ENCODE data around the gene BTBD2. TPM values are rescaled to one million over a fixed set of nuclear protein-coding genes. Genes with fewer than 3 reads are reported as not detected.

Gene BTBD2
- total RNA-seq, 1 donor from 2014 or later: 57.3 TPM

DNA sequence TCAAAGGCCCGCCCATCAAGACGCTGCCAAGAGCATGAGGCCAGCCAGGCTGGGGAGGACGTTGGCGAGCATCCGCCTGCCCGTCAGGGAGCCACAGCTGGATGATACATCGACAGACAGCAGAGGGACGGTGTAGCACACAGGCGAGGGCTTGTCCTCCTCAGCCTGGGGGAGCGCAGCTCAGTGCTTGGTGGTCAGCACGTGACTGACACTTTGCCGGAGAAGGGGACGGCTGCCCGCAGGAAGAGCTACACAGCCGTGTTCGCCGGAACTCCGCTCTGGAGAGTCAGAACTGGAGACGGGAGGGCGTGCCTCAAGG, 40.4 kb downstream of the BTBD2 start:
- DNase-seq (no peak), ATAC-seq (ENCODE audit: low read depth) (no peak)
- peaks cover 10% of the 10 kb centered on the region for H3K4me1 Mint-ChIP-seq
- H3K27me3 Mint-ChIP-seq: no peaks in the 10 kb centered on the region
- H3K4me3 Mint-ChIP-seq: no peak overlapping the region
- no peak overlapping the region for H3K27ac Mint-ChIP-seq
- TF ChIP-seq, protein P1, sequence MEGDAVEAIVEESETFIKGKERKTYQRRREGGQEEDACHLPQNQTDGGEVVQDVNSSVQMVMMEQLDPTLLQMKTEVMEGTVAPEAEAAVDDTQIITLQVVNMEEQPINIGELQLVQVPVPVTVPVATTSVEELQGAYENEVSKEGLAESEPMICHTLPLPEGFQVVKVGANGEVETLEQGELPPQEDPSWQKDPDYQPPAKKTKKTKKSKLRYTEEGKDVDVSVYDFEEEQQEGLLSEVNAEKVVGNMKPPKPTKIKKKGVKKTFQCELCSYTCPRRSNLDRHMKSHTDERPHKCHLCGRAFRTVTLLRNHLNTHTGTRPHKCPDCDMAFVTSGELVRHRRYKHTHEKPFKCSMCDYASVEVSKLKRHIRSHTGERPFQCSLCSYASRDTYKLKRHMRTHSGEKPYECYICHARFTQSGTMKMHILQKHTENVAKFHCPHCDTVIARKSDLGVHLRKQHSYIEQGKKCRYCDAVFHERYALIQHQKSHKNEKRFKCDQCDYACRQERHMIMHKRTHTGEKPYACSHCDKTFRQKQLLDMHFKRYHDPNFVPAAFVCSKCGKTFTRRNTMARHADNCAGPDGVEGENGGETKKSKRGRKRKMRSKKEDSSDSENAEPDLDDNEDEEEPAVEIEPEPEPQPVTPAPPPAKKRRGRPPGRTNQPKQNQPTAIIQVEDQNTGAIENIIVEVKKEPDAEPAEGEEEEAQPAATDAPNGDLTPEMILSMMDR (IDR thresholded peaks at IDR 0.05): no peak
- H3K36me3 Mint-ChIP-seq (ENCODE audit: low read depth): peaks cover 44% of the 10 kb centered on the region
- no peaks in the 10 kb centered on the region for H3K9me3 Mint-ChIP-seq
- intact Hi-C loops (cut with micrococcal nuclease): no loop called here
- ChIA-PET CTCF (no interaction called here), POLR2A (interaction anchor here (0.6 kb wide), 1 partner anchor 46 kb away, joined by 6 read pairs; no protein-coding TSS in a partner anchor)

DNA sequence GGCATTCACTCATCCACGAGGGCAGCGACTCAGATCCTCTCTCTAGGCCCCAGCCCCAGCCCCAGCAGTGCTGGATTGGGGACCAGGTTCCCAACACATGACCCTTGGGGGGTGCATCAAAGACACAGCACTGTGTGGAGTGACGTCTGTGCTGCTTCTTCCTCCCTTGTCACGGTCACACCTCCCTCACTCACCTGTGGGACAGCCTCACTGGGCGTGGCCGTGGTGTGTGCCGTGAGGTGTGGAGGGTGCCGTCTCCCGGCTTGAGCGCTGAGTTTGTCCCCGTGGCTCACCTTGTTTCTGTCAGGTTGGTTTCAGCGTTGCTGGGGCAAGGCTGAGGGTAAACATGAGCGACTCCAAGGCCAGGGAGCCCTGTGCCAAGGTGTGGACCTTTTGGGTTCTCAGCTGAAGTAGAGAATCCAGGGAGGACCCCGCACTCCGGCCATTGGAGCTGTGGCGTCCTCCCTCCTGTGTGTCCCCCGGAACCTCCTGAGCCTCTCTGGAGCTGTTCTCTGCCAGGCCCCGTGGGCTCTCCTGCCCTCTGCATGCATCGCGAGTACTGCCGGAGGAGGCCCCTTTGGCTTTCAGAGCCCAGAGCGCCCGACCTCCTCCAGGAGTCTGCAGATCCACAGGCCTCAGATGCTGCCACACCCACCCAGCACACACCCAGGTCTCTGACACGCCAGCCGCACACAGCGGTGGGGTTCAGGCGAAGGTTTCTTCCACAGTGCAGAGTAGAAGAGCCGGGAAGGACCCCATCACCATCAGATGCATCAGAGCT, 40.9 kb downstream of the BTBD2 start:
- no peak for DNase-seq
- no peak for ATAC-seq (ENCODE audit: low read depth)
- CTCF ChIA-PET: no interaction called here
- intact Hi-C loops (cut with micrococcal nuclease): no loop called here
- Mint-ChIP-seq H3K4me1 (peaks cover 10% of the 10 kb centered on the region), H3K4me3 (no peak overlapping the region), H3K27me3 (no peaks in the 10 kb centered on the region), H3K9me3 (no peaks in the 10 kb centered on the region), H3K36me3 (ENCODE audit: low read depth) (peaks cover 47% of the 10 kb centered on the region), H3K27ac (no peak overlapping the region)
- POLR2A ChIA-PET: interaction anchor here (0.6 kb wide), 1 partner anchor 47 kb away, joined by 6 read pairs; no protein-coding TSS in a partner anchor
- TF ChIP-seq, protein P1 (IDR thresholded peaks at IDR 0.05): no peak

DNA sequence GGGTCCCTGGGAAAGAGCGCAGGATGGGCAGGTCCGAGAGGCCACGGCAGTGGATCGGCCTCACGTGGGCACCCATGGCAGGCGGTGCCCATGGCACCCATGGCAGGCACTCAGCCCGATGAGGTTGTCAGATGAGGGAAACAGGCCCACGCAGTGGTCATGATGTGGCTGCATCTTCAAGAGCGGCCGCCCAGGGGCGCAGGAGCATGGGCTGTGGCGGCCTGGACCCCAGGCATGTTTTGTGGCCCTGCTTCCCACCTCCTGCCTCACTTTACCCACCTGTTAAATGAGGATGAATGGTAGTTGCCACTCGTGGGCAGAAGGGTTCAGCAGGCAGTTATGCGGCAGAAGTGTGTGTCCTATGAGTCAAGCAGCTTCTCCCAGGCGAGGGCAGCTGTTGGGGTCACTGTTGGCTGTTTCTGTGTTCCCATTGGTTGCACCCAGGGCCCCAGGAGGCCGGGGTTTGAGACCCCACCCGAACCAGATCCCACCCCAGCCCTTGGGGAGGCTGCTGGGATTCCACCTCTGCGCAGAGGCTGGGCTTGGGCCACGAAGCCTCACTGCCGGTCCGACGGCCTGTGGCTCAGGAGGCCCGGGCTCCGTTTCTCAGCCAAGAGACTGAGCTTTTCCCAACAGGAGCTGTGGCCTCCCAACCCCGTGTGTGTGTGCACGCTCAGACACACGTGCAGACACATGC, 44.6 kb downstream of the BTBD2 start:
- Mint-ChIP-seq H3K9me3 (no peaks in the 10 kb centered on the region), H3K27me3 (no peaks in the 10 kb centered on the region), H3K4me1 (peaks cover 20% of the 10 kb centered on the region), H3K27ac (no peak overlapping the region), H3K36me3 (ENCODE audit: low read depth) (peaks cover 50% of the 10 kb centered on the region), H3K4me3 (no peak overlapping the region)
- CTCF ChIA-PET: no interaction called here
- intact Hi-C loops (cut with micrococcal nuclease): no loop called here
- ATAC-seq (ENCODE audit: low read depth) (no peak), DNase-seq (no peak)
- POLR2A ChIA-PET: no interaction called here
- TF ChIP-seq, protein P1 (IDR thresholded peaks at IDR 0.05): no peak

DNA sequence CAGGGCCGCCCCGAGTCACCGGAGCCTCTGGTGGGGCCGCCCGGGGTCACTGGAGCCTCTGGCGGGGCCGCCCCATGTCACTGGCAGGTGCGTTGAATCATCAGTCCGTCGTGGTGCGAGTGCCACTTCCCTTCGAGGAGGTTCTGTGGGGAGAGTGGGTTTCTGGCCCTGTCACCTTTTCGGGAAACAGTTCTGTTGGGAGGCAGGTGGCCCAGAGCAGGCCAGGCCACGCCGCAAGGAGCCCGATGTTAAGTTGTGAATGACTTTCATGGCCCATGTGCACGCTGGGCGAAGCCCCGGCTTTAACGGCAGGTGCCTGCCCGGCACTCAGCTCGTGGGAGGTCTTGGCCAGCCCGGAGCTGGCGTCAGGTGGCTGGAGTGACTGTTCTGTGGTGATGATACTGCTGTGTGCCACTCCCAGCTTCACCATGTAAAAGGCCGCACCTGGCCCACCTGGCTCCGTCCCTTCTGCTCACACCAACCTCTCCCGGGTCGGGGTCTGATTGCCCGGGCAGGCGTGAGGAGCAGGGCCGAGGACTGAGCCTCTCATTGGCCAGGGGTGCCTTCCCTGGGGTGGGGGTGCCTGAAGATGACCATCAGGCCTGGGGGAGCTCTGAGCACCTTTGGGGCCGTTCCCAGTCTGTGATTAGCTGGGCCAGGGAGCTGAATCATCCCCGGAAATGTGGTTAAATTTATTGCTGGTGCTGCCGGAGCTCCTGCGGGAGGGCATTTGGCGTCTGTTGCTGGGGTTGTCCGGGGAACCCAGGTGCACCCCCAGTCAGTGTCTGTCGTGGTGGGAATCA, 45.3 kb downstream of the BTBD2 start:
- Mint-ChIP-seq H3K27me3 (no peaks in the 10 kb centered on the region), H3K9me3 (no peaks in the 10 kb centered on the region), H3K36me3 (ENCODE audit: low read depth) (peaks cover 46% of the 10 kb centered on the region), H3K27ac (no peak overlapping the region), H3K4me1 (peaks cover 21% of the 10 kb centered on the region), H3K4me3 (no peak overlapping the region)
- ATAC-seq (ENCODE audit: low read depth) (no peak), DNase-seq (no peak)
- TF ChIP-seq, protein P1 (IDR thresholded peaks at IDR 0.05): no peak
- ChIA-PET CTCF (no interaction called here), POLR2A (no interaction called here)
- intact Hi-C loops (cut with micrococcal nuclease): no loop called here

Measured in activated B cell treated with CpG ODN at 0.5 μM for 24 hours (primary cell).